Lung (tissue), 12 donors: ENCODE measurements around the gene TET2. TPM values are rescaled to one million over a fixed set of nuclear protein-coding genes. Genes with fewer than 3 reads are reported as not detected.

Source experiments
- ATAC-seq: fragments of 200-7000 bp; cut with Tn5 transposase; one replicate; pipeline ENCODE4 v1.9.1; 2020; ENCODE audit warnings: moderate number of reproducible peaks; ENCODE audit not compliant: insufficient read depth, low FRiP score
- DNase-seq, 3 donors: peaks; one replicate each; pipeline ENCODE4 v3.0.0-alpha.2; 2013 to 2017
- H3K27ac ChIP-seq, 2 donors: one replicate each; pipeline ENCODE4 v1.5.1; 2013; ENCODE audit warnings: mild to moderate bottlenecking in 2 of 2, moderate library complexity in 2 of 2, control low read depth in 1 of 2, inconsistent platforms in 1 of 2, low read depth in 1 of 2, low read length in 1 of 2
- H3K27me3 ChIP-seq, 3 donors: one replicate each; pipeline ENCODE4 v1.5.1; 2013; ENCODE audit warnings: low read length in 2 of 3; ENCODE audit not compliant: control insufficient read depth in 3 of 3, insufficient read depth in 3 of 3
- H3K36me3 ChIP-seq, 4 donors: one replicate each; pipeline ENCODE4 v1.5.1; 2013; ENCODE audit warnings: low read length in 4 of 4, mild to moderate bottlenecking in 1 of 4, moderate library complexity in 1 of 4; ENCODE audit not compliant: control insufficient read depth in 4 of 4, insufficient read depth in 4 of 4
- H3K4me1 ChIP-seq, 5 donors: one replicate each; pipeline ENCODE4 v1.5.1; 2013; ENCODE audit warnings: low read length in 5 of 5, mild to moderate bottlenecking in 2 of 5, moderate library complexity in 1 of 5; ENCODE audit not compliant: control insufficient read depth in 5 of 5, insufficient read depth in 5 of 5
- H3K4me3 ChIP-seq: one replicate; pipeline ENCODE4 v1.5.1; 2013; ENCODE audit warnings: mild to moderate bottlenecking, control low read depth, moderate library complexity
- H3K9ac ChIP-seq, 2 donors: one replicate each; pipeline ENCODE4 v1.5.1; 2013; ENCODE audit warnings: low read length in 2 of 2, control low read depth in 1 of 2; ENCODE audit not compliant: insufficient read depth in 1 of 2
- H3K9me3 ChIP-seq, 4 donors: one replicate each; pipeline ENCODE4 v1.5.1; 2013; ENCODE audit warnings: low read length in 3 of 4, mild to moderate bottlenecking in 1 of 4, moderate library complexity in 1 of 4; ENCODE audit not compliant: control insufficient read depth in 4 of 4, insufficient read depth in 3 of 4
- CTCF ChIP-seq: IDR thresholded peaks from 2 replicates; pipeline ENCODE4 v1.5.1; 2012; ENCODE audit warnings: mild to moderate bottlenecking; ENCODE audit errors: control extremely low read depth, extremely low read depth
- WGBS, 2 donors: extraction: QIAGEN DNeasy Blood & Tissue Kit; methylation state at CpG; one replicate each; pipeline ENCODE4 v1.1.7; 2013; 5-methylcytosine and 5-hydroxymethylcytosine counted together
- polyA plus RNA-seq, 2 donors: library from polyadenylated mRNA; stranded (reverse); fragments of 200-250 nt; gene quantifications; one replicate each; pipeline ENCODE4 v1.2.1, GENCODE V29; 2013
- total RNA-seq, 2 donors: library from RNA; depleted of rRNA in 1 of 2; stranded (reverse); fragments of >200 nt in 1 of 2; gene quantifications; one replicate each; pipeline ENCODE4 v1.2.1, GENCODE V29; 2014 to 2021
- donor health status: control.
- donor health status: control.
- donor health status: Bipolar disorder and iron deficiency.
- donor health status: healthy.
- donor health status: DM: yes; HTN: yes; CAD: no.

Gene TET2
- total and polyA plus RNA-seq, 4 donors: 4.1 to 72.2 (median 16.5) TPM

GRCh38 chr4:105215609-105216313 is 69.1 kb downstream of the TET2 start:
- Histone ChIP-seq H3K27ac (no peak overlapping the region), H3K9ac (no peak overlapping the region), H3K9me3 (no peaks in the 10 kb centered on the region), H3K4me1 (peaks cover 0 to 9% (median 0%) of the 10 kb centered on the region in 5 donors), H3K36me3 (peaks cover 0 to 5% (median 0%) of the 10 kb centered on the region in 4 donors), H3K27me3 (no peaks in the 10 kb centered on the region), H3K4me3 (no peak overlapping the region)
- DNase-seq (no peak), ATAC-seq (no peak)
- WGBS, 2 donors: 52 to 76% methylated on average over 4 of the region's 4 CpGs
- TF ChIP-seq CTCF: no peak

GRCh38 chr4:105225500-105225899 is 78.8 kb downstream of the TET2 start:
- no peaks in the 10 kb centered on the region for H3K27me3 ChIP-seq
- DNase-seq: no peak
- no peaks in the 10 kb centered on the region for H3K36me3 ChIP-seq
- TF ChIP-seq CTCF: no peak
- H3K9me3 ChIP-seq: no peaks in the 10 kb centered on the region
- H3K4me3 ChIP-seq: no peak overlapping the region
- 96 to 100% methylated on average over 1 of the region's 1 CpG for WGBS, 2 donors
- H3K9ac ChIP-seq: no peak overlapping the region
- no peak for ATAC-seq
- H3K4me1 ChIP-seq: peaks cover 0 to 4% (median 0%) of the 10 kb centered on the region in 5 donors
- H3K27ac ChIP-seq: no peak overlapping the region

- H3K4me3 ChIP-seq: no peak overlapping the region
- peaks cover 0 to 4% (median 0%) of the 10 kb centered on the region in 5 donors for H3K4me1 ChIP-seq
- no peak overlapping the region for H3K9ac ChIP-seq
- H3K36me3 ChIP-seq: peaks cover 0 to 3% (median 0%) of the 10 kb centered on the region in 4 donors
- TF ChIP-seq CTCF: no peak
- WGBS, 2 donors: 93 to 94% methylated on average over 1 of the region's 1 CpG
- H3K27me3 ChIP-seq: no peaks in the 10 kb centered on the region
- no peaks in the 10 kb centered on the region for H3K9me3 ChIP-seq
- no peak for ATAC-seq
- no peak overlapping the region for H3K27ac ChIP-seq
- DNase-seq: no peak
Observed at GRCh38 chr4:105227054-105227453, 80.4 kb downstream of the TET2 start.
